H1 (cell line): ENCODE data around the gene HMCN1. TPM values are rescaled to one million over a fixed set of nuclear protein-coding genes. Genes with fewer than 3 reads are reported as not detected.
"Not testable (repeated sequence)": the region's sequence is repeated elsewhere in the genome, so short reads cannot be mapped to it uniquely, and the experiment has no call there.

Source experiments
- CTCF ChIA-PET: fragments of 300-600 bp; sonication (Branson Sonifier 250); formaldehyde crosslinking; loops from one replicate; lab custom pipeline; 2021; ENCODE audit not compliant: partially characterized antibody; lab: Charles Lee
- POLR2A ChIA-PET: fragments of 300-600 bp; sonication (Branson Sonifier 250); formaldehyde crosslinking; loops from one replicate; lab custom pipeline; 2021; ENCODE audit warnings: inconsistent platforms; ENCODE audit not compliant: partially characterized antibody; lab: Charles Lee
- DNase-seq, 2 experiments: peaks; one replicate each; pipeline versions ENCODE4 v3.0.0 to v3.0.0-alpha.2; 2010 to 2022; ENCODE audit warnings: low spot score in 2 of 2, low read depth in 1 of 2, mixed read lengths in 1 of 2
- FAIRE-seq: peaks from 2 replicates; lab custom pipeline; 2011; peaks lifted over from hg19 to GRCh38; lab: Jason Lieb, UNC
- H2AFZ ChIP-seq: 2 replicates; pipeline ENCODE4 v1.8.1; 2012; ENCODE audit warnings: low read length, inconsistent platforms
- H2AK5ac ChIP-seq: 2 replicates; pipeline ENCODE4 v1.6.1; 2013; ENCODE audit warnings: low read depth, low read length
- H2BK120ac ChIP-seq: replicated peaks from 2 replicates; pipeline ENCODE3; 2013; ENCODE audit warnings: low read depth, low read length, inconsistent platforms
- H2BK12ac ChIP-seq: 2 replicates; pipeline ENCODE4 v1.6.1; 2013; ENCODE audit warnings: low read depth, low read length
- H2BK15ac ChIP-seq: 2 replicates; pipeline ENCODE4 v1.6.1; 2013; ENCODE audit warnings: low read length
- H2BK20ac ChIP-seq: 2 replicates; pipeline ENCODE4 v1.6.1; 2013; ENCODE audit warnings: low read length
- H2BK5ac ChIP-seq: 2 replicates; pipeline ENCODE4 v1.6.1; 2013; ENCODE audit warnings: low read depth, low read length
- H3K14ac ChIP-seq: 2 replicates; pipeline ENCODE4 v1.6.1; 2013; ENCODE audit warnings: inconsistent platforms; ENCODE audit not compliant: insufficient read length
- H3K18ac ChIP-seq: 2 replicates; pipeline ENCODE4 v1.6.1; 2013; ENCODE audit warnings: low read length; ENCODE audit errors: extremely low read depth
- H3K23ac ChIP-seq: 2 replicates; pipeline ENCODE4 v1.6.1; 2013; ENCODE audit warnings: inconsistent platforms; ENCODE audit not compliant: insufficient read length
- H3K23me2 ChIP-seq: 2 replicates; pipeline ENCODE4 v1.6.1; 2013; ENCODE audit warnings: low read depth, low read length
- H3K27ac ChIP-seq: 2 replicates; pipeline ENCODE4 v1.6.1; 2011; ENCODE audit warnings: low read depth, low read length, inconsistent platforms
- H3K27me3 ChIP-seq, 4 experiments: replicated peaks in 1 of 4; 1 replicate in 1 of 4; 2 replicates in 3 of 4; pipeline versions ENCODE4 v1.6.1 to v1.8.1; 2011 to 2013; ENCODE audit warnings: low read length in 3 of 4, mild to moderate bottlenecking in 3 of 4, inconsistent platforms in 2 of 4, mixed read lengths in 2 of 4, moderate library complexity in 1 of 4; ENCODE audit not compliant: control insufficient read depth in 3 of 4, insufficient read depth in 3 of 4; ENCODE audit errors: extremely low read depth in 1 of 4
- H3K36me3 ChIP-seq, 4 experiments: 2 replicates each; pipeline versions ENCODE4 v1.6.1 to v1.8.1; 2011 to 2013; ENCODE audit warnings: mild to moderate bottlenecking in 4 of 4, low read length in 3 of 4, moderate library complexity in 2 of 4, control low read depth in 1 of 4, inconsistent platforms in 1 of 4; ENCODE audit not compliant: insufficient read depth in 4 of 4, control insufficient read depth in 2 of 4
- H3K4ac ChIP-seq: replicated peaks from 2 replicates; pipeline ENCODE3; 2013; ENCODE audit warnings: low read length, low read depth, mixed read lengths, inconsistent platforms; ENCODE audit not compliant: insufficient read length
- H3K4me1 ChIP-seq, 4 experiments: replicated peaks in 1 of 4; 1 replicate in 1 of 4; 2 replicates in 3 of 4; pipeline versions ENCODE4 v1.6.1 to v1.8.1; 2011 to 2013; ENCODE audit warnings: low read length in 3 of 4, inconsistent platforms in 2 of 4, mixed read lengths in 1 of 4; ENCODE audit not compliant: insufficient read depth in 4 of 4, control insufficient read depth in 3 of 4
- H3K4me2 ChIP-seq, 2 experiments: 2 replicates each; pipeline versions ENCODE4 v1.6.1 to v1.8.1; 2011 to 2013; ENCODE audit warnings: low read depth in 2 of 2, low read length in 2 of 2, control low read depth in 1 of 2, inconsistent platforms in 1 of 2, mild to moderate bottlenecking in 1 of 2; ENCODE audit not compliant: insufficient read depth in 1 of 2
- H3K4me3 ChIP-seq, 4 experiments: fragments of 200-600, 300-600 bp in 1 of 4; sonication (generic), shearing (Covaris generic), sonication (Bioruptor Twin) in 1 of 4; 2 replicates each; pipeline versions ENCODE4 v1.5.1 to v1.8.1; 2011 to 2016; ENCODE audit warnings: low read length in 4 of 4, low read depth in 3 of 4, control low read depth in 2 of 4, inconsistent platforms in 2 of 4, mild to moderate bottlenecking in 2 of 4, mixed read lengths in 1 of 4, moderate library complexity in 1 of 4; ENCODE audit not compliant: insufficient read depth in 2 of 4; ENCODE audit errors: extremely low read depth in 1 of 4
- H3K56ac ChIP-seq: replicated peaks from 2 replicates; pipeline ENCODE3; 2013; ENCODE audit warnings: low read depth, mild to moderate bottlenecking, mixed read lengths, low read length, inconsistent platforms; ENCODE audit not compliant: insufficient read length
- H3K79me1 ChIP-seq: 2 replicates; pipeline ENCODE4 v1.6.1; 2013; ENCODE audit warnings: low read depth, low read length, control low read depth
- H3K79me2 ChIP-seq, 2 experiments: 2 replicates each; pipeline versions ENCODE4 v1.6.1 to v1.8.1; 2012 to 2013; ENCODE audit warnings: low read length in 2 of 2, mild to moderate bottlenecking in 2 of 2, inconsistent platforms in 1 of 2; ENCODE audit not compliant: insufficient read depth in 2 of 2, control insufficient read depth in 1 of 2
- H3K9ac ChIP-seq, 4 experiments: replicated peaks in 1 of 4; 1 replicate in 1 of 4; 2 replicates in 3 of 4; pipeline versions ENCODE4 v1.6.1 to v1.8.1; 2011 to 2013; ENCODE audit warnings: low read depth in 3 of 4, low read length in 3 of 4, control low read depth in 2 of 4, mild to moderate bottlenecking in 2 of 4, moderate library complexity in 2 of 4, inconsistent platforms in 1 of 4; ENCODE audit errors: extremely low read depth in 1 of 4
- H3K9me3 ChIP-seq, 2 experiments: 2 replicates each; pipeline versions ENCODE4 v1.6.1 to v1.8.1; 2012 to 2013; ENCODE audit warnings: mild to moderate bottlenecking in 2 of 2, moderate library complexity in 2 of 2, control low read depth in 1 of 2, inconsistent platforms in 1 of 2, low read depth in 1 of 2, low read length in 1 of 2, mixed read lengths in 1 of 2; ENCODE audit not compliant: insufficient read depth in 2 of 2
- H4K20me1 ChIP-seq, 2 experiments: replicated peaks in 1 of 2; 2 replicates each; pipeline versions ENCODE3 to v1.8.1; 2011 to 2013; ENCODE audit warnings: inconsistent platforms in 2 of 2, low read length in 2 of 2, mild to moderate bottlenecking in 1 of 2; ENCODE audit not compliant: insufficient read depth in 2 of 2, control insufficient read depth in 1 of 2
- H4K5ac ChIP-seq: 2 replicates; pipeline ENCODE4 v1.6.1; 2013; ENCODE audit warnings: low read length, low read depth, mixed read lengths, inconsistent platforms; ENCODE audit not compliant: insufficient read length
- H4K8ac ChIP-seq: 2 replicates; pipeline ENCODE4 v1.8.0; 2013; ENCODE audit warnings: mild to moderate bottlenecking, moderate library complexity, low read length, inconsistent platforms; ENCODE audit not compliant: insufficient read depth; ENCODE audit errors: extremely low read depth
- H4K91ac ChIP-seq: replicated peaks from 2 replicates; pipeline ENCODE3; 2013; ENCODE audit warnings: low read length, mixed read lengths, inconsistent platforms; ENCODE audit not compliant: insufficient read length
- PHF8 ChIP-seq: fragments of 200-600 bp; sonication (generic); conservative IDR thresholded peaks from 2 replicates; pipeline ENCODE4 v1.7.1; 2012; ENCODE audit warnings: low read depth, mild to moderate bottlenecking, inconsistent platforms, low read length, moderate library complexity
- WGBS, 2 experiments: shearing (Covaris generic) in 1 of 2; methylation state at CpG; one replicate each; pipeline versions ENCODE4 v1.1.6 to v1.1.7; 2013 to 2015; ENCODE audit warnings: low lambda C conversion rate in 2 of 2, mixed read lengths in 2 of 2, inconsistent platforms in 1 of 2, low coverage in 1 of 2, missing lambda C conversion rate in 1 of 2; ENCODE audit not compliant: insufficient replicate concordance in 2 of 2, insufficient coverage in 1 of 2, insufficient read length in 1 of 2; ENCODE audit errors: extremely low coverage in 1 of 2, missing lambda C conversion rate in 1 of 2; 5-methylcytosine and 5-hydroxymethylcytosine counted together
- polyA plus RNA-seq, 7 experiments: library from polyadenylated mRNA; depleted of rRNA in 3 of 7; stranded (reverse) in 5 of 7; unstranded in 2 of 7; fragments of >200 nt in 5 of 7; fragments of 200-250 nt in 2 of 7; gene quantifications; 1 replicate in 5 of 7; 2 replicates in 1 of 7; 4 replicates in 1 of 7; pipeline versions ENCODE4 v1.2.1 to v1.2.3, GENCODE V29; 2011 to 2013; ENCODE audit warnings: missing spikeins in 2 of 7, mixed read lengths in 2 of 7
- total RNA-seq: library from RNA; stranded (reverse); fragmentation: NEBNext Ultra II Directional; extraction: Animal tissue kit (Norgen Biotek cat#: 25700); gene quantifications from 2 replicates; pipeline ENCODE4 v1.2.1, GENCODE V29; 2021

HMCN1 gene
- total and polyA plus RNA-seq, 2 of the 8 experiments (the other 6 are each of a cell fraction or from before 2014, with no cell fraction given): 13.8 to 14.6 TPM

- H4K5ac ChIP-seq: no peak overlapping the region
- H3K79me2 ChIP-seq: no peaks in the 10 kb centered on the region
- H3K23ac ChIP-seq: no peak overlapping the region
- H3K14ac ChIP-seq: no peak overlapping the region
- H2AK5ac ChIP-seq: no peak overlapping the region
- H3K27ac ChIP-seq: no peak overlapping the region
- H2BK15ac ChIP-seq: no peak overlapping the region
- DNase-seq (no peak), FAIRE-seq (no peak)
- no peak overlapping the region for H3K18ac ChIP-seq
- no peak overlapping the region for H4K91ac ChIP-seq
- no peaks in the 10 kb centered on the region for H3K9me3 ChIP-seq
- no peak overlapping the region for H3K4me2 ChIP-seq
- H2BK120ac ChIP-seq: no peak overlapping the region
- ChIA-PET CTCF (no interaction called here), POLR2A (interaction anchor here (0.6 kb wide), 1 partner anchor 15 kb away, joined by 3 read pairs; no protein-coding TSS in a partner anchor)
- no peak overlapping the region for H2BK5ac ChIP-seq
- H2BK20ac ChIP-seq: no peak overlapping the region
- no peaks in the 10 kb centered on the region for H4K20me1 ChIP-seq
- H3K56ac ChIP-seq: no peak overlapping the region
- no peak for TF ChIP-seq PHF8
- H3K23me2 ChIP-seq: no peaks in the 10 kb centered on the region
- no peak overlapping the region for H3K9ac ChIP-seq
- no peak overlapping the region for H3K4me3 ChIP-seq
- no peaks in the 10 kb centered on the region for H3K79me1 ChIP-seq
- 94% methylated on average over 4 of the region's 4 CpGs; no CpG with 5 or more reads in 1 of the 2 experiments for WGBS, 2 experiments
- H3K4ac ChIP-seq: no peak overlapping the region
- H3K4me1 ChIP-seq: no peaks in the 10 kb centered on the region
- H3K36me3 ChIP-seq: no peaks in the 10 kb centered on the region
- H3K27me3 ChIP-seq: no peaks in the 10 kb centered on the region
- H4K8ac ChIP-seq: no peak overlapping the region
- no peak overlapping the region for H2AFZ ChIP-seq
- no peak overlapping the region for H2BK12ac ChIP-seq
Observed at GRCh38 chr1:185886671-185887070, 152.5 kb downstream of the HMCN1 start.

- H4K5ac ChIP-seq, H2BK15ac ChIP-seq, H2AK5ac ChIP-seq, H3K4ac ChIP-seq, H4K8ac ChIP-seq, H3K79me2 ChIP-seq, H4K91ac ChIP-seq, H3K27me3 ChIP-seq, H3K79me1 ChIP-seq, H4K20me1 ChIP-seq, H3K23me2 ChIP-seq, H3K4me1 ChIP-seq, H3K4me3 ChIP-seq, H3K9me3 ChIP-seq, H3K9ac ChIP-seq, H3K4me2 ChIP-seq, DNase-seq, H2BK120ac ChIP-seq, H3K56ac ChIP-seq, FAIRE-seq, H2BK5ac ChIP-seq, H3K36me3 ChIP-seq, H2AFZ ChIP-seq, H3K18ac ChIP-seq, POLR2A ChIA-PET, H3K23ac ChIP-seq, H2BK20ac ChIP-seq, H2BK12ac ChIP-seq, H3K14ac ChIP-seq, H3K27ac ChIP-seq, CTCF ChIA-PET: not testable (repeated sequence)
- 94% methylated on average over 23 of the region's 26 CpGs; no CpG with 5 or more reads in 1 of the 2 experiments for WGBS, 2 experiments
Observed at GRCh38 chr1:185892831-185893403, 158.7 kb downstream of the HMCN1 start.
